ENCODE measurements around the gene BCL11B. TPM values are rescaled to one million over a fixed set of nuclear protein-coding genes. Genes with fewer than 3 reads are reported as not detected.

BCL11B gene
- polyA plus RNA-seq, 3 donors: 0.01 TPM; not detected in 2

GRCh38 chr14:99235582-99236320 is 36.2 kb downstream of the BCL11B start:
- no peak overlapping the region for H3K4me2 ChIP-seq (replicated peaks; ENCODE audit: extremely low read depth, low read length, poor library complexity, severe bottlenecking)
- no peaks in the 10 kb centered on the region for H3K79me2 ChIP-seq (ENCODE audit: insufficient read depth, low read length)
- Mint-ChIP-seq H3K36me3 (peaks cover 0 to 4% of the 10 kb centered on the region in 2 donors), H3K9me3 (peaks cover 5 to 25% (median 18%) of the 10 kb centered on the region in 7 donors), H3K27ac (no peak overlapping the region), H3K27me3 (ENCODE audit: low read depth in 3 of 3) (peaks cover 41 to 69% (median 64%) of the 10 kb centered on the region in 3 donors), H3K4me3 (peak overlapping the region in 1 of 2 donors; percentile 46), H3K4me1 (peaks cover 2% of the 10 kb centered on the region)
- intact Hi-C loops (cut with micrococcal nuclease): no loop called here
- peaks cover 11 to 19% of the 10 kb centered on the region in 2 donors for H3K9me3 ChIP-seq (replicated peaks in 1 of 2; ENCODE audit: control insufficient read depth in 1 of 2, insufficient read depth in 1 of 2, low read length in 2 of 2)
- TF ChIP-seq, protein P1, sequence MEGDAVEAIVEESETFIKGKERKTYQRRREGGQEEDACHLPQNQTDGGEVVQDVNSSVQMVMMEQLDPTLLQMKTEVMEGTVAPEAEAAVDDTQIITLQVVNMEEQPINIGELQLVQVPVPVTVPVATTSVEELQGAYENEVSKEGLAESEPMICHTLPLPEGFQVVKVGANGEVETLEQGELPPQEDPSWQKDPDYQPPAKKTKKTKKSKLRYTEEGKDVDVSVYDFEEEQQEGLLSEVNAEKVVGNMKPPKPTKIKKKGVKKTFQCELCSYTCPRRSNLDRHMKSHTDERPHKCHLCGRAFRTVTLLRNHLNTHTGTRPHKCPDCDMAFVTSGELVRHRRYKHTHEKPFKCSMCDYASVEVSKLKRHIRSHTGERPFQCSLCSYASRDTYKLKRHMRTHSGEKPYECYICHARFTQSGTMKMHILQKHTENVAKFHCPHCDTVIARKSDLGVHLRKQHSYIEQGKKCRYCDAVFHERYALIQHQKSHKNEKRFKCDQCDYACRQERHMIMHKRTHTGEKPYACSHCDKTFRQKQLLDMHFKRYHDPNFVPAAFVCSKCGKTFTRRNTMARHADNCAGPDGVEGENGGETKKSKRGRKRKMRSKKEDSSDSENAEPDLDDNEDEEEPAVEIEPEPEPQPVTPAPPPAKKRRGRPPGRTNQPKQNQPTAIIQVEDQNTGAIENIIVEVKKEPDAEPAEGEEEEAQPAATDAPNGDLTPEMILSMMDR (IDR thresholded peaks at IDR 0.05): no peak
- H4K20me1 ChIP-seq (ENCODE audit: insufficient read depth, low read length): no peaks in the 10 kb centered on the region
- no peak for DNase-seq
- 30% methylated on average over 4 of the region's 15 CpGs for WGBS (ENCODE audit: insufficient coverage)
- H3K4me1 ChIP-seq (ENCODE audit: control insufficient read depth in 1 of 2, insufficient read depth in 2 of 2, low read length in 2 of 2): no peaks in the 10 kb centered on the region
- no peak overlapping the region for H3K4me3 ChIP-seq (replicated peaks in 1 of 3; ENCODE audit: low read depth in 2 of 3, low read length in 3 of 3)
- H2AFZ ChIP-seq (ENCODE audit: insufficient read depth, low read depth, low read length, poor library complexity, severe bottlenecking): no peak overlapping the region
- no peak overlapping the region for H3K9ac ChIP-seq (ENCODE audit: insufficient read depth, low read length, poor library complexity, severe bottlenecking)
- peaks cover 2 to 47% of the 10 kb centered on the region in 2 donors for H3K27me3 ChIP-seq (ENCODE audit: control insufficient read depth in 2 of 2, insufficient read depth in 2 of 2, low read length in 2 of 2)
- H3K27ac ChIP-seq (ENCODE audit: low read depth in 1 of 2, low read length in 2 of 2): no peak overlapping the region
- H3K36me3 ChIP-seq (replicated peaks in 1 of 2; ENCODE audit: control insufficient read depth in 1 of 2, insufficient read depth in 2 of 2, low read length in 2 of 2): no peaks in the 10 kb centered on the region

GRCh38 chr14:99234961-99235571 is 36.9 kb downstream of the BCL11B start:
- Mint-ChIP-seq H3K9me3 (peaks cover 5 to 25% (median 18%) of the 10 kb centered on the region in 7 donors), H3K4me3 (peak overlapping the region in 1 of 2 donors; percentile 55), H3K4me1 (peaks cover 2% of the 10 kb centered on the region), H3K27me3 (ENCODE audit: low read depth in 3 of 3) (peaks cover 48 to 75% (median 71%) of the 10 kb centered on the region in 3 donors), H3K27ac (no peak overlapping the region), H3K36me3 (peaks cover 0 to 4% of the 10 kb centered on the region in 2 donors)
- Histone ChIP-seq H2AFZ (ENCODE audit: insufficient read depth, low read depth, low read length, poor library complexity, severe bottlenecking) (no peak overlapping the region), H4K20me1 (ENCODE audit: insufficient read depth, low read length) (no peaks in the 10 kb centered on the region), H3K36me3 (replicated peaks in 1 of 2; ENCODE audit: control insufficient read depth in 1 of 2, insufficient read depth in 2 of 2, low read length in 2 of 2) (no peaks in the 10 kb centered on the region), H3K9ac (ENCODE audit: insufficient read depth, low read length, poor library complexity, severe bottlenecking) (no peak overlapping the region), H3K79me2 (ENCODE audit: insufficient read depth, low read length) (no peaks in the 10 kb centered on the region), H3K4me2 (replicated peaks; ENCODE audit: extremely low read depth, low read length, poor library complexity, severe bottlenecking) (no peak overlapping the region), H3K27ac (ENCODE audit: low read depth in 1 of 2, low read length in 2 of 2) (no peak overlapping the region), H3K9me3 (replicated peaks in 1 of 2; ENCODE audit: control insufficient read depth in 1 of 2, insufficient read depth in 1 of 2, low read length in 2 of 2) (peaks cover 11 to 19% of the 10 kb centered on the region in 2 donors), H3K4me3 (replicated peaks in 1 of 3; ENCODE audit: low read depth in 2 of 3, low read length in 3 of 3) (no peak overlapping the region), H3K27me3 (ENCODE audit: control insufficient read depth in 2 of 2, insufficient read depth in 2 of 2, low read length in 2 of 2) (peaks cover 2 to 49% of the 10 kb centered on the region in 2 donors), H3K4me1 (ENCODE audit: control insufficient read depth in 1 of 2, insufficient read depth in 2 of 2, low read length in 2 of 2) (no peaks in the 10 kb centered on the region)
- WGBS (ENCODE audit: insufficient coverage): 27% methylated on average over 3 of the region's 19 CpGs
- intact Hi-C loops (cut with micrococcal nuclease): no loop called here
- no peak for DNase-seq
- TF ChIP-seq, protein P1 (IDR thresholded peaks at IDR 0.05): no peak
